Measurements from ENCODE around the gene RFX7.

Gene RFX7

DNA sequence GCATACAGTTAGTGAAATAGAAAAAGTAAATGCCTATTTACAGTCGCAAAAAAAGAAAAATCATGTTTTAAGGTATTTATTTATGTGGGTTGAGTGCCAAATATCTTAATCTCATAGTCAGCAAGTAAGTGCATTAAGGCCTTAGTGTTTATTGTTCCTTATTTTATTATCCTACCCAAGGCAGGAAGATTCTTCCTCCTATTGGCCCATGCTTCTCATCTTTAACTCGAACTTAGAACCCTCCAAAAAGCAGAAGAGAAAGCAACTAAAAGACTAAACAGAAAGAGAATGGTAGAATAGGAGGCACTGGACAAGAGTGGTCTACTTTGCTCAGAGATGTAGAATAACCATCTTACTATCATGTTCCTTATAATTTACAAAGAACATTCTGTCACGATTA, 7.5 kb downstream of the RFX7 start:
- Histone ChIP-seq H3K9me3 (ENCODE audit: control insufficient read depth, low read length) (no peaks in the 10 kb centered on the region), H3K9ac (no peak overlapping the region), H3K36me3 (ENCODE audit: control insufficient read depth, insufficient read depth, low read length) (no peaks in the 10 kb centered on the region), H3K4me3 (ENCODE audit: low read depth, low read length) (no peak overlapping the region), H3K4me1 (no peaks in the 10 kb centered on the region), H2AFZ (no peak overlapping the region), H3K79me2 (peaks cover 12% of the 10 kb centered on the region), H3K27ac (no peak overlapping the region), H3K4me2 (ENCODE audit: low read length) (no peak overlapping the region), H3K27me3 (ENCODE audit: control insufficient read depth, insufficient read depth, low read length) (no peaks in the 10 kb centered on the region)
- TF ChIP-seq, protein P1, sequence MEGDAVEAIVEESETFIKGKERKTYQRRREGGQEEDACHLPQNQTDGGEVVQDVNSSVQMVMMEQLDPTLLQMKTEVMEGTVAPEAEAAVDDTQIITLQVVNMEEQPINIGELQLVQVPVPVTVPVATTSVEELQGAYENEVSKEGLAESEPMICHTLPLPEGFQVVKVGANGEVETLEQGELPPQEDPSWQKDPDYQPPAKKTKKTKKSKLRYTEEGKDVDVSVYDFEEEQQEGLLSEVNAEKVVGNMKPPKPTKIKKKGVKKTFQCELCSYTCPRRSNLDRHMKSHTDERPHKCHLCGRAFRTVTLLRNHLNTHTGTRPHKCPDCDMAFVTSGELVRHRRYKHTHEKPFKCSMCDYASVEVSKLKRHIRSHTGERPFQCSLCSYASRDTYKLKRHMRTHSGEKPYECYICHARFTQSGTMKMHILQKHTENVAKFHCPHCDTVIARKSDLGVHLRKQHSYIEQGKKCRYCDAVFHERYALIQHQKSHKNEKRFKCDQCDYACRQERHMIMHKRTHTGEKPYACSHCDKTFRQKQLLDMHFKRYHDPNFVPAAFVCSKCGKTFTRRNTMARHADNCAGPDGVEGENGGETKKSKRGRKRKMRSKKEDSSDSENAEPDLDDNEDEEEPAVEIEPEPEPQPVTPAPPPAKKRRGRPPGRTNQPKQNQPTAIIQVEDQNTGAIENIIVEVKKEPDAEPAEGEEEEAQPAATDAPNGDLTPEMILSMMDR (IDR thresholded peaks at IDR 0.05): no peak

DNA sequence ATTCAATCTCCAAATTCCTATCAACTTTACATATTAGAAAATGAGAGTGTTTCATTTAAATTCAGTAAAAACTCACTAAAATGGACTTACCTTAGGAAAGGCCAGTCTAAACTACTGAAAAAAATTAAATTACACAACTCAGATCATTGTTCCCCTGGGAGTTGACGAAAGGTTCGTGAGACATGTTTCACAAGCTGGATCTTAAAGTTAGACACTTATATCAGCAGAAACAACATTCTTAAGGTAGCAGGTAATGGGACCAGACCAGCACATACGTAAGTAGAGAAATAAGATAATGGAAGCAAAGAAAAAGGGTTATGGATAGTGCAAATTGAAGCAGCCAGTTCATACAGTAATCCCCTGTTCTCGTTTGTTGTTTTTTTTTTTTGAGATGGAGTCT, 8.9 kb downstream of the RFX7 start:
- Histone ChIP-seq H3K4me3 (ENCODE audit: low read depth, low read length) (no peak overlapping the region), H3K27me3 (ENCODE audit: control insufficient read depth, insufficient read depth, low read length) (no peaks in the 10 kb centered on the region), H3K9me3 (ENCODE audit: control insufficient read depth, low read length) (no peaks in the 10 kb centered on the region), H3K4me2 (ENCODE audit: low read length) (no peak overlapping the region), H3K4me1 (no peaks in the 10 kb centered on the region), H2AFZ (no peak overlapping the region), H3K36me3 (ENCODE audit: control insufficient read depth, insufficient read depth, low read length) (no peaks in the 10 kb centered on the region), H3K9ac (no peak overlapping the region), H3K79me2 (peaks cover 12% of the 10 kb centered on the region), H3K27ac (no peak overlapping the region)
- TF ChIP-seq, protein P1 (IDR thresholded peaks at IDR 0.05): no peak

DNA sequence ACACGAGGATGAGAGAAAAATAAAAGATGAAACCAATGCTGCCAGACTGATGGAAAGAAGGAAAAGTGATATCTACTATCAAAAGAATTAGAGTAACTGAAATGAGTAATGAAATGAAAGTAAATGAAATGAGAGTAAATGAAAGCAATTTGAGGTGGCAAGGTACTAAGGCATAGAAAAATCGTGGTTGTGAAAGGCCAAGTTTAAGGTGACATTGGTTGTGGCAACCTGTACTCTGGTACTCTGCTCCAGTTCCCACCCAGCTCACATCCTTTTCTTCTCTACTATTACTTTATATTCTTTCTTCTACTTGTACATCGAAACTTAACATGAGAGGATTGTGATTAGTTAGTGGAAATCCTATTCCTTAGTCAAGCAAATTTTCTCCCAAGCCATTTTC, 10.1 kb downstream of the RFX7 start:
- no peak overlapping the region for H3K4me2 ChIP-seq (ENCODE audit: low read length)
- H3K9ac ChIP-seq: no peak overlapping the region
- peaks cover 5% of the 10 kb centered on the region for H3K79me2 ChIP-seq
- TF ChIP-seq, protein P1 (IDR thresholded peaks at IDR 0.05): no peak
- no peaks in the 10 kb centered on the region for H3K4me1 ChIP-seq
- no peaks in the 10 kb centered on the region for H3K27me3 ChIP-seq (ENCODE audit: control insufficient read depth, insufficient read depth, low read length)
- H3K27ac ChIP-seq: no peak overlapping the region
- no peaks in the 10 kb centered on the region for H3K9me3 ChIP-seq (ENCODE audit: control insufficient read depth, low read length)
- H3K36me3 ChIP-seq (ENCODE audit: control insufficient read depth, insufficient read depth, low read length): no peaks in the 10 kb centered on the region
- H2AFZ ChIP-seq: no peak overlapping the region
- no peak overlapping the region for H3K4me3 ChIP-seq (ENCODE audit: low read depth, low read length)

DNA sequence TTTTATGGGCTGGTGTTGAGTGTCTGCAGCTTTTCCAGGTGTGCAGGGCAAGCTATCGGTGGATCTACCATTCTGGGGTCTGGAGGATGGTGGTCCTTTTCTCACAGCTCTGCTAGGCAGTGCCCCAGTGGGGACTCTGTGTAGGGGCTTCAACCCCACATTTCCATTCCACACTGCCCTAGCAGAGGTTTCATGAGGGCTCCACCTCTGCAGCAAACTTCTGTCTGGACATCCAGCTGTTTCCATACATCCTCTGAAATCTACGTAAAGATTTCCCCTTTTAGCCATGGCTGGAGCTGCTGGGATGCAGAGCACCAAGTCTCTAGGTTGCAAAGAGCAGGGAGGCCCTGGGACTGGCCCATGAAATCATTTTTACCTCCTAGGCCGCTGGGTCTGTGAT, 11.6 kb downstream of the RFX7 start:
- H3K27me3 ChIP-seq (ENCODE audit: control insufficient read depth, insufficient read depth, low read length): no peaks in the 10 kb centered on the region
- H3K4me3 ChIP-seq (ENCODE audit: low read depth, low read length): no peak overlapping the region
- no peak overlapping the region for H3K4me2 ChIP-seq (ENCODE audit: low read length)
- no peaks in the 10 kb centered on the region for H3K9me3 ChIP-seq (ENCODE audit: control insufficient read depth, low read length)
- H3K27ac ChIP-seq: no peak overlapping the region
- H3K36me3 ChIP-seq (ENCODE audit: control insufficient read depth, insufficient read depth, low read length): no peaks in the 10 kb centered on the region
- no peaks in the 10 kb centered on the region for H3K4me1 ChIP-seq
- H2AFZ ChIP-seq: no peak overlapping the region
- H3K9ac ChIP-seq: no peak overlapping the region
- TF ChIP-seq, protein P1 (IDR thresholded peaks at IDR 0.05): no peak
- peaks cover 5% of the 10 kb centered on the region for H3K79me2 ChIP-seq

DNA sequence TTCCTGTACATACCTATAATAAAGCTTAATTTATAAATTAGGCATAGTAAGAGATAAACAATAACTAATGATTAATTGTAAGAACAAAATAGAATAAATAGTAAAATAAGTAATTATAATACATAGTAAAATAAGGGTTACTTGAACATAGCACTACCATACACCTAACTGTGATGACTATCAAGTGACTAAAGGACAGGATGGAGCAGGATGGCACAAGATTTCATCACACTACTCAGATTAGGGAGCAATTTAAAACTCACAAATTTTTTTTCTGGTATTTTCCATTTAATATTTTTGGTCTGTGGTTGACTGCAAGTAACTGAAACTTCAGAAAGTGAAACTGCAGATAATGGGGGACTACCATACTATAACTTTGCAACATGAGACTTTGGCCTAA, 14.8 kb downstream of the RFX7 start:
- Histone ChIP-seq H3K9me3 (ENCODE audit: control insufficient read depth, low read length) (no peaks in the 10 kb centered on the region), H3K27ac (no peak overlapping the region), H3K79me2 (peaks cover 5% of the 10 kb centered on the region), H3K4me1 (no peaks in the 10 kb centered on the region), H2AFZ (no peak overlapping the region), H3K4me3 (ENCODE audit: low read depth, low read length) (no peak overlapping the region), H3K36me3 (ENCODE audit: control insufficient read depth, insufficient read depth, low read length) (no peaks in the 10 kb centered on the region), H3K27me3 (ENCODE audit: control insufficient read depth, insufficient read depth, low read length) (no peaks in the 10 kb centered on the region), H3K4me2 (ENCODE audit: low read length) (no peak overlapping the region), H3K9ac (no peak overlapping the region)
- TF ChIP-seq, protein P1 (IDR thresholded peaks at IDR 0.05): no peak

All from parathyroid adenoma (tissue), 2 donors.